DLD1 (cell line): Measurements from ENCODE around the gene FCRL3.
"Not testable (repeated sequence)": the region's sequence is repeated elsewhere in the genome, so short reads cannot be mapped to it uniquely, and the experiment has no call there.

Experiments used
- in situ Hi-C: cut with HindIII; loops from 2 replicates; pipeline ENCODE4 v1.10.0; 2017; ENCODE audit warnings: low sequenced_read_pairs

FCRL3 gene, protein sequence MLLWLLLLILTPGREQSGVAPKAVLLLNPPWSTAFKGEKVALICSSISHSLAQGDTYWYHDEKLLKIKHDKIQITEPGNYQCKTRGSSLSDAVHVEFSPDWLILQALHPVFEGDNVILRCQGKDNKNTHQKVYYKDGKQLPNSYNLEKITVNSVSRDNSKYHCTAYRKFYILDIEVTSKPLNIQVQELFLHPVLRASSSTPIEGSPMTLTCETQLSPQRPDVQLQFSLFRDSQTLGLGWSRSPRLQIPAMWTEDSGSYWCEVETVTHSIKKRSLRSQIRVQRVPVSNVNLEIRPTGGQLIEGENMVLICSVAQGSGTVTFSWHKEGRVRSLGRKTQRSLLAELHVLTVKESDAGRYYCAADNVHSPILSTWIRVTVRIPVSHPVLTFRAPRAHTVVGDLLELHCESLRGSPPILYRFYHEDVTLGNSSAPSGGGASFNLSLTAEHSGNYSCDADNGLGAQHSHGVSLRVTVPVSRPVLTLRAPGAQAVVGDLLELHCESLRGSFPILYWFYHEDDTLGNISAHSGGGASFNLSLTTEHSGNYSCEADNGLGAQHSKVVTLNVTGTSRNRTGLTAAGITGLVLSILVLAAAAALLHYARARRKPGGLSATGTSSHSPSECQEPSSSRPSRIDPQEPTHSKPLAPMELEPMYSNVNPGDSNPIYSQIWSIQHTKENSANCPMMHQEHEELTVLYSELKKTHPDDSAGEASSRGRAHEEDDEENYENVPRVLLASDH

DNA sequence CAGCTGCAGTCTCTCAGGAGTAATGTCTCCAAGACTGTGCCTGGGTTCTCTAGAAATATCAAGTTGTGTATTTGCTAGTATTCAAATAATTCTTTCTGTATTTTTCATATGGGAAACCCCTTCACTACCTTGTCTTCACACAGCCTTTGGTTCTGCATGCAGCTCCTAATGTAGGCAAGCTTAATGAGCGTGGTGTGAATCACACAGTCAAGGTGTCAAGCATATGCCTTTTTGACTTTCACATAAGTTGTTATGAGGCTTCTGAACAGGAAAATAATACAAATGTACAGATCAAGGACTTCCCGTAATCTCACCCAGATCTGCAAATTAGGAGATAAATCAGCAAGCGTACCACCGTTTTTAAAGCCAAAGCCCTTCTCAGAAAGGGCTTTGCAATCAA is at the start of gene FCRL3:
Gene FCRL3 (minus strand): TSS at position 38 of the 400 bp plus-strand sequence. CDS start 280 bp downstream, outside the sequence.
- in situ Hi-C loops: no loop called here

DNA sequence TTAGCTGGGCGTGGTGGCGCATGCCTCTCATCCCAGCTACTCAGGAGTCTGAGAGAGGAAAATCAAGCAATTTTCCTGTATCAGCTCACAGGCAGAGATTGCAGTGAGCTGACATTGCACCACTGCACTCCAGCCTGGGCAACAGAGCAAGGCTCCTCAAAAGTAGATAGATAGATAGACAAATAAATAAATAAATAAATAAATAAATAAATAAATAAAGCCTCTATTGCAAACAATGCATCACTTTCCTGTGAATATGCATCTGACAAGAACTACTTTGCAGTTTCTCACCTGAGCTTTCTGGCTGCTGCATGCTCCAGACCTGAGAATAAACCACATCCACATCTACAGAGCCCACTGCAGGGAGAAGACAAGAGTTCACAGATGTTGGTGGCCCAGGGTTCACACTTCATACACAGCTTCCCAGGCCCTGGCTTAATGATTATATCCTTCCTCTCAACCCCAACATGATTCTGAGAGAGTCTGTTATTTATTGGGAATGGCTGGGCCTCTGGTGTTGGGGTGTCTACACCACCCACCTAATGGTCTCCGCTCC is 47.8 kb upstream of the FCRL3 start:
- in situ Hi-C loops: no loop called here

DNA sequence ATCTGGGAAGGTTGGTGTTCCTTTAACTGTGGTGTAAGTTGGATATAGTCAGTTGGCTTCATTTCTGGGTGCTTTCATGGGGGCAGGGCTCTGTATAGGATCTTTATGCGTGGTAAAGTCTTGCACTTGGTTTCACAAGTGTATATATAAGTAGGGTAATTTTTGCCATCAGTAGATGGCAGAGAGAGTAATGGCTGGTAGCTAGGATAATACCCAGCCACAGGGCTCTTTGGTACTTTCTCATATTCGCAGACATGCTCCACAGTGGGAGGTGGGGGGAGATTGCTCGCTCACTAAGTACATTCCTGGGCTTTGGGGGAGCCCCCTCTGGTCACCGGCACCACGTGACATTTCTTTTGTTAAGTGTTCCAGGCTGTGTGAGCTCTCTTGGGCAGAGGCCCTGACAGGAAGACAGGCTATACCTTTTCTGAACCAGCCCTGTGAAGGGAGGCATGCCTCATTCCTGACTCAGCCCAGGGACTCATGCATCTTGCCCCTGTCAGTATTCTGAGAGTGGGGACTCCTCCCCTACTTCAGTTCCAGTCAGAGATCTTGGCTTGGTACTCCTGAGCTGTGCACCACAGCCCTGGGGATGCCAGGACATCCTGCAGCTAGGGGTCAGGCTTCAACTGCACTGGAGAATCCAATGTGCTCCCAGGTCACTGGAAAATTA is 38.8 kb upstream of the FCRL3 start:
- in situ Hi-C loops: no loop called here

DNA sequence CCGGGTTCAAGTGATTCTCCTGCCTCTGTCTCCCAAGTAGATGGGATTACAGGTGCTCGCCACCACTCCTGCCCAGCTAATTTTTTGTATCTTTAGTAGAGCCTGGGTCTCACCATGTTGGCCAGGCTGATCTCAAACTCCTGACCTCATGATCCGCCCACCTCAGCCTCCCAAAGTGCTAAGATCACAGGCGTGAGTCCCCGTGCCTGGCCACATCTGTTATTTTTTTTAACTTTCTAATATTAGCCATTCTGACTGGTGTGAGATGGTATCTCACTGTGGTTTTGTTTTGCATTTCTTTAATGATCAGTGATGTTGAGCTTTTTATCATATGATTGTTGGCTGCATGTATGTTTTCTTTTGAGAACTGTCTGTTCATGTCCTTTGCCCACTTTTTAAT is 35.4 kb upstream of the FCRL3 start:
- in situ Hi-C loops: not testable (repeated sequence)

DNA sequence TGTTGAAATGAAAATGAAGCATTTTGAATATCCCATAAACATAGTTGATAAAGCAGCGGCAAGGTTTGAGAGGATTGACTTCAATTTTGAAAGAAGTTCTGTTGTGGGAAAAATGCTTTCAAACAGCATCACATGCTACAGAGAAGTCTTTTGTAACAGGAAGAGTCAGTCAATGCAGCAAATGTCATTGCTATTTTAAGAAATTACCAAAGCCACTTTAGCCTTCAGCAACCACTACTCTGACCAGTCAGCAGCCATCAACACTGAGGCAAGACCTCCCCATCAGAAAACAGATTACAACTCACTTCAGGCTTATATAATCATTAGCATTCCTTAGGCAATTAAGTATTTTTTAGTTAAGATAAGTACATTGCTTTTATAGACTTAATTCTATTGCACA is 33.8 kb upstream of the FCRL3 start:
- in situ Hi-C loops: no loop called here

DNA sequence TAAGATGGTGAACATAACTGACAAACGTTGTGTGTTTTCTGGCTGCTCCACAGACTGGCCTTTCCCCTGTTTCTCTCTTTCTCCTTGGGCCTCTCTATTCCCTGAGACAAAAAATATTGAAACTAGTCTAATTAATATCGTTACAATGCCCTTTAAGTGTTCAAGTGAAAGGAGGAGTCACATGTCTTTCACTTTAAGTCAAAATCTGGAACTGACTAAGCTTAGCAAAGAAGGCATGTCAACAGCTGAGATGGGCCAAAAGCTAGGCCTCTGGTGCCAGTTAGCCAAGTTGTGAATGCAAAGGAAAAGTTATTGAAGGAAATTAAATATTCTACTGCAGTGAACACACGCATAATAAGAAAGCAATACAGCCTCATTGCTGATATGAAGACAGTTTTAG is 32.2 kb upstream of the FCRL3 start:
- in situ Hi-C loops: no loop called here

DNA sequence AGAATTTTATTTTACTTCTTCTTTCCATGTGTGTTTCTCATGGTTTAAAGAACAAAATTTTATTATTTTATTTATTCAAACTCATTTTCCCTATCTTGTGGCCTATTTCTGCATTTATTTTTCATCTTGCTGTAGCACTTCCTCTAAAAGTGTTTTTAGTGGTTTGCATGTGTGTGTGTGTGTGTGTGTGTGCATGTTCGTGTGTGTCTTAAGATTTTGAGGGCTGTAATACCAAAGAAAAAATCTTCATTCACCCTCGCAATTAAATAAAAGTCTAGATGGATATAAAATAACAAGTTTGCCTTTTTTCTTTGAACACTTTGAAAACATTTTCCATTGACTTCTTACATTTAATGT is 24.6 kb upstream of the FCRL3 start:
- in situ Hi-C loops: no loop called here

DNA sequence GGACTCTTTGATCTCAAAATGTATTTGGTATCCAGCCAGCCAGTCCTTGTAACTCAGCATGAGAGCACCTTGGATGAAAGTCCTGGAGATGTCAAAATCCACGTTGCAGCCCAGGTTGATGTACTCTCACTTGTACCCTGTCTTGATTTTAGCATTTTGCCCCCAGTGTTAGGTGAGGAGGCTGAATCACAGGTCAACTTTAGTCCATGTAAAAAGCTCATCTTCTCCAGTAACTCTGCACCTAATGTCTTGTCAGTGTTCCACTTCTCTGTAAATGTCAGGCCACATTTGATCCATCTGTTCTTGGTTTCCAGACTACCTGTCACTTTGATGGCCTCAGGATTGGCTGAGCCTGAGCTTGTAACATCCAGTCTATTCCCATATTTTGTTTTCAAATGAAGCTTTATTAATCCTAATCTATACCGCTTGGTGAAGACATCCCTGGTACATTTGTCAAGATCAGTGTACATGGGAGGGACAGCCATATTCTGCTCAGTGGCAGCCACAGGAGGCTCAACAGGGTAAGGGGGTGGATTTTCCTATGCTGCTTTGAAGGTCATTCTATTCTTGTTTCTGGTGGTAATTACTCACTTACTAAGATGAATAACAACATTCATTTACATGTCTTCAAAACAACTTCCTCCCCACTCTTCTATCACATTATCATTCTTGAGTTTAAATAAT is 24.1 kb upstream of the FCRL3 start:
- in situ Hi-C loops: no loop called here

DNA sequence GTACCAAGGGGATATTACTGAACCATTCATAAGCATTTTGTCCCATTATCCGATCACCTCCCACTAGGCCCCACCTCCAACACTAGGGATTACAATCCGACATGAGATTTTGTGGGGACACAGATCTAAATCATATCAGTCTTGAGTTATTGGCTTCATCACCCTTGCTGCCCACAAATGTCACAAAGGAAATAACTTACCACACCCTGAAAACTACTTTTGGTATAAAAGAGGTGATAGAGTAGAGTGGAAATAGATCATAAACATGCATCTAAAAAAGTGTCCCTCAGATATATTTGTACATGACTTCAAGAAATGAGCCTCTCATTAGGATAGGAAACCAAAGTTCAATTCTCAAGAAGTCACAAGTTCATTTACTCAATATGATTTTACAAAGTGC is 22.6 kb upstream of the FCRL3 start:
- in situ Hi-C loops: no loop called here

DNA sequence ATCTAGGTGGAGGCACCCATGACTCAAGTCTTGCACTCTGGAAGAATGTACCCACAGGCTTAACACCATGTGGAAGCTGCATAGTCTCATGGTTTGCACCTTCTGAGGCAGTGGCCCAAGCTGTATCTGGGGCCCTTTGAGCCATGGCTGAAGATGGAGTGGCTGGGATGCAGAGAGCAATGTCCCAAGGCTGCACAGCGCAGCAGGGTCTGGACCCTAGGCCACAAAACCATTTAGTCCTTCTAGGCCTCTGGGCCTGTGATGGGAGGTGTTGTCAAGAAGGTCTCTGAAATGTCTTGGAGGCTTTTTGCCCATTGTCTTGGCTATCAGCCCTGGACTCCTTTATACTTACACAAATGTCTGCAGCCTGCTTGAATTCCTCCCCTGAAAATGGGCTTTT is 21.4 kb upstream of the FCRL3 start:
- in situ Hi-C loops: no loop called here

DNA sequence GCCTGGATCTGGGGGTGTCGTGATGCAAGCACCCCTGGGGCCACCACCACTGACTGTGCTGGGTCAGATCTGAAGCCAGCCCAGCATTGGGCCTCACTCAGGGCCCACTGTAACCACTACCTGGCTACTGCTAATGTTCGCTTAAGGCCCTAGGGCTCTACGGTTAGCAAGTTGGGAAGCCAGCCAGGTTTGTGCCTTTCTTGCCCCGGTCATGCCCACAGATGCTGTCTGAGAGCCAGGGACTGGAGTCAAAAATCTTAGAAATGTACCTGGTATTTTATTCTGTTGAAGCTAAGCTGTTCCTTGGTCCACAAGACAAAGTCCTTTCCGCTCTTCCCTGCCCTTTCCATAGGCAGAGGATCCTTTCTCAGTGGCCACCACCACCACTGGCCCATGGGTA is 15.2 kb upstream of the FCRL3 start:
- in situ Hi-C loops: no loop called here

DNA sequence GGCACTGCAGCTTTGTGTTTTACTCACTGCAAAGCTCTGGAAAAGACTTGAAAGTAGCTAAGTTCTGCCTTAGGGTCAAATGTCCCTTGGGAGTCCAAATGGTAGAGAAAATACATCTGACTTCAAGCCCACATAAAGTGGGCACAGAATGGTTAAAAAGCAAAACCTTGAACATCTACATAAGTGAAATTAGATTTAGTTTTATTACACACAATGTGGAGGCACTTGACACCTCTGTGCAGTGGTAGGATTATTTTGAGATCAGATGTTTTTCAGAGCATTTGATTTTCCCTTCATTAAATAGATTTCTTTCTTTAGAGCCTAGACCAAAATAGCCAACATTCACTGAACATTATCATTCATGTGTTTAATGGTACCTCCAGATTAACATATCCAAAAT is 11.2 kb upstream of the FCRL3 start:
- in situ Hi-C loops: no loop called here

DNA sequence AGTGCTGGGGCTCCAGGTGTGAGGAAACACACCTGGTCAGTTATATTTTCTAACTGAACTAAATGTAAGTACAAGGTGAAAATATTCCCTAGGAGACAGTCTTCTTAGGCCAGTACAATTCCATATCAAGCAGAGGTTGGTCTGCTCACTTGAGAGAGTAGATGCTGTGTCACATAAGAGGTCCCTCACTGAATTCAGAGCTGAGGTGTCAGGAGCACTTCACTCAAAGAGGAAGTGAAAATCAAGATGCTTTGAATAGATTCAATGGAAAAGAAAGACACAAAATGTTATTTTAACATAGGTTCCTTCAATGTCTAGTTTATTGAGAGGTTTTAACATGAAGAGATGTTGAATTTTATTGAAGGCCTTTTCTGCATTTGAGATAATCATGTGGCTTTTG is 4.3 kb upstream of the FCRL3 start:
- in situ Hi-C loops: no loop called here

DNA sequence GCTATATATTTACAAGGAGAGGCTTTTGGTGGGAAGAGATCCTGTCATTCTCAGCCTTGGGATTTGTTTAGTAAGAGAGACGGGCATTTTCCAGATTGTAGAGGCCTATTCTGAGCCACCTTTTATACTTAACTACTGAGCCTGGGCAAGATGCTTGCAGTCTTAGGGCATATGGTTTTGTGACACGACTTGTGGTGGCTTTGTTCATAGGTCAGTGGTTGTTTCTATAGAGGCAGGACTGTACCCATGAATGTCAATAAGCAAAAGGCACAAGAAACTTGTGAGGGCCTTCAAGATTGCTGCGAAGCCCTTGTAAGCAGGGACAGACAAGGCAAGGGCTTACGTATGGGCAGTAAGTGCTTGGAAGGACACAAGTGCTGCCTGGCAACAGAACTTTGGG is 3.4 kb upstream of the FCRL3 start:
- in situ Hi-C loops: no loop called here

DNA sequence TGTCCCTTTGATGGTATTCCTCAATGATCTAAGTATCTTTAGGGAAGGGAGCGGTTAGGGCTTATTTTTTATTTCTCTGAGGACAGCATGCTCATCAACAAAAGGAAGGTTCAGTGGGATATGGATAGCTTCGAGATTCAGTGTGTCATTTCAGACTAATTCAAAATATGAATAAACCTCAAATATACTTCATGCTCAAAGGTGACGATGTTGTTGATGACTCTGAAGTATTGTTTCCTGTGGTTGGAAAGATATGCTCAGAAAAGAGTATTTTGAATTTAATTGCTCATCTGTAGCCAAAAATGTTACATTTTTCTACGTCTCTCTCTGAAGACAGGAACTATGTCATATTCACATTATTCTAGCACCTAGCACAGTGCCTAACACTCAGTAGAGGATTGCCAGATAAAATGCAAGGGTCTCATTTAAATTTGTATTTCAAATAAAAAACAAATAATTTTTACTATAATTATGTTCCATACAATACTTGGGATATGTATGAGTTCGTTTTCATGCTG is 1.8 kb upstream of the FCRL3 start:
- in situ Hi-C loops: no loop called here

DNA sequence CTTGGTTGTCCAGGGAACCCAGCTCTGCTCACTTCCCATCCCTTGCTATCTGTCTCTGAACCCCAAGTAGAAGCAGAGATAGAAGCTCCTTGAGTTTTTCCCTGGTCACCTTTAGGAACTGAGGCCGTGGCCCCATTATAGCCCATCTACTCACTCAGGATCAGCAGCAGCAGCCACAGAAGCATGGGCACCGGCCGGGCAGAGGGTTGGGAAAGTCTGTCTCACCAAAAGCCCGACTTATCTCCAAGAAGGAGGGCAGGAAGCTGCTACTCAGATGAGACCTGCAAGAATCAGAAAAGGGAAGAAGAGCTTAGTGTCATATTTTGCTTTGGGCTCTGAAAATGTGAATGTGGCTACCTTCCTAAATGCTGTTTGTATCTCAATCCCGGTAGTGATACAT is 264 bp downstream of the FCRL3 start:
- in situ Hi-C loops: no loop called here

DNA sequence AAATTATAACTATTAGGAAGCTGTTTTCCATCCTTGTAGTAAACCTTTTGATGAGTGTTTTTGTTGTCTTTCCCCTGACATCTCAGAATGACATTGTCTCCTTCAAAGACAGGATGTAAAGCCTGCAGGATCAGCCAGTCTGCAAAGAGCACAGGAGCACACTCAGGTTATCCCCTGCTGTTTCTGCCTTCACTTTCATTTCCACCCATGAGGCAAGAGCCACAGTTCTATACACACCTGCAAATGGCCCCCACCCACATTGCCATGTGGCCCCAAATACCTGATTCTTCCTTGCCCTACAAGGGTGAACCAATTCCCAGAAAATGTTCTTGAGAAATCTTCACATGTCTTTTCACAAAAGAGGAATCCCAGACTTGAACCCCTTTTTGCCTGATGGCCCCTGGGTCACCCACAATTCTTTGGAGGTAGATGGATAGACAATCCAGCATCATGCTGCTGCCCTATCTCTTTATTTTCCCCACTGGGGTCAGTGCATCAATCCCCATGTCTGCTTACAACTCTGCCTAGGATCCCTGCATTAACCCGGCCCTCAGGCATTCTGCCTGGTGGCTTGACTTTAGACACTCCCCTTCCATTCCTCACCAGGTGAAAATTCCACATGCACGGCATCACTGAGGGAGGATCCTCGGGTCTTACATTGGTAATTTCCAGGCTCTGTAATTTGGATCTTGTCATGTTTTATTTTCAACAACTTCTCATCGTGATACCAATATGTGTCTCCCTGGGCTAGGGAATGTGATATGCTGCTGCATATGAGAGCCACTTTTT is 2.6 kb downstream of the FCRL3 start:
- in situ Hi-C loops: no loop called here

DNA sequence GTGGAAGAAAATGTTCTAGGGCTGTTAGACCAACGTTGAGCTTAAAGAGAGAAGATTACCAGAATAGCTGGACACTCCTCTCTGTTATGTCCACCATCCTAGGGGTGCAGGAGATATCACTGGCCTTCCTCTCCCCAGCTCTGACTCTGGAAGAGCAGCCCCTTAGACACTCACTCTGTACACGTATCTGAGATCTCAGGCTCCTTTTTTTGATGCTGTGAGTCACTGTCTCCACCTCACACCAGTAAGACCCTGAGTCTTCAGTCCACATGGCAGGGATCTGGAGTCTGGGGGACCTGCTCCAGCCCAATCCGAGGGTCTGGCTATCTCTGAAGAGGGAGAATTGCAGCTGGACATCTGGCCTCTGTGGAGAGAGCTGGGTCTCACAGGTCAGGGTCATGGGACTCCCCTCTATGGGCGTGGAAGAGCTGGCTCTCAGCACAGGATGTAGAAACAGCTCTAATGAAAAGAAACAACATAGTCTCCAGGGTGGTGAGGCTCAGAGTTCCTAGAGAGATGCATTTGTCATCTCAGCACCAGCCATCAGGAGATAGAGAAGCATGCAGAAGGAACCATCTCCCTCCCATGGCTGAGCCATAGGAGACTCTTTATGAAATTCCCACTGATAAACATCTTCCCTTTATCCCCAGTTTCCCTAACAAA is 3.5 kb downstream of the FCRL3 start:
- in situ Hi-C loops: no loop called here

DNA sequence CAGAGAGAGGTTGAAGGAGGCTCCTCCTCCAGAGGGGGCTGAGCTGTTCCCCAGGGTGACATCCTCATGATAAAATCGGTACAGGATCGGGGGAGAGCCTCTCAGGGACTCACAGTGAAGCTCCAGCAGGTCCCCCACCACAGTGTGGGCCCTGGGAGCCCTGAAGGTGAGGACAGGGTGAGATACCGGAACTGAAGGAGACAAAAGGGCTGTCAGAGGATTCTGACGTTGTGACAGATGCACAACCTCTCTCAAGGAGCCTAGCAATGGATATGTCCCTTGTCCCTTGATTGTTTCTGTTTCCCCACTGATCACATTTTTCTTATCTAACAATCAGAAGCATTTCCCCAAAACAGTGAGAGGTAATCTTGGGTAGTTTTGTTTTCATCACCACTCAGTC is 5.2 kb downstream of the FCRL3 start:
- in situ Hi-C loops: no loop called here
